Tibial nerve (tissue), 4 donors: ENCODE data around the gene LARP1. TPM values are rescaled to one million over a fixed set of nuclear protein-coding genes. Genes with fewer than 3 reads are reported as not detected.
A peak's percentile ranks its signal among the peaks of the same experiment; 100 is the strongest.

Source experiments
- DNase-seq, 2 donors: peaks; one replicate each; pipeline ENCODE4 v3.0.0-alpha.2; 2019; ENCODE audit warnings: low spot score in 2 of 2
- H3K27ac ChIP-seq, 4 donors: fragments of 200-600 bp; sonication (generic) in 3 of 4; one replicate each; pipeline ENCODE4 v1.5.1; 2017 to 2019; ENCODE audit warnings: mild to moderate bottlenecking in 1 of 4
- H3K27me3 ChIP-seq, 2 donors: fragments of 200-600 bp; sonication (generic) in 1 of 2; one replicate each; pipeline versions ENCODE4 v1.5.1 to v1.6.0; 2017 to 2019
- H3K36me3 ChIP-seq, 3 donors: fragments of 200-600 bp; sonication (generic); one replicate each; pipeline ENCODE4 v1.5.1; 2018 to 2019
- H3K4me1 ChIP-seq, 4 donors: fragments of 200-600 bp; sonication (generic) in 3 of 4; one replicate each; pipeline ENCODE4 v1.5.1; 2017 to 2019
- H3K4me3 ChIP-seq, 4 donors: fragments of 200-600 bp; sonication (generic) in 3 of 4; one replicate each; pipeline ENCODE4 v1.5.1; 2017 to 2019; ENCODE audit warnings: mild to moderate bottlenecking in 1 of 4, moderate library complexity in 1 of 4
- H3K9me3 ChIP-seq, 4 donors: fragments of 200-600 bp; sonication (generic) in 3 of 4; one replicate each; pipeline ENCODE4 v1.5.1; 2017 to 2019
- EP300 ChIP-seq, 2 donors: sonication (generic); formaldehyde crosslinking; IDR thresholded peaks; one replicate each; pipeline ENCODE4 v1.6.1; 2017; ENCODE audit warnings: antibody characterized with exemption in 2 of 2, mild to moderate bottlenecking in 1 of 2
- POLR2A ChIP-seq, 2 donors: fragments of 450-650 bp; IDR thresholded peaks; one replicate each; pipeline ENCODE4 v1.6.1; 2017; ENCODE audit warnings: antibody characterized with exemption in 2 of 2, mild to moderate bottlenecking in 2 of 2, moderate library complexity in 2 of 2
- WGBS, 2 donors: methylation state at CpG; one replicate each; pipeline ENCODE4 v1.1.5; 2018; 5-methylcytosine and 5-hydroxymethylcytosine counted together
- total RNA-seq, 4 donors: library from RNA; depleted of rRNA; stranded (reverse); fragments of >200 nt; gene quantifications; one replicate each; pipeline ENCODE4 v1.1.0, GENCODE V29; 2016
- TF ChIP-seq, protein P1 (sequence below), 5 experiments: fragments of 200-600 bp in 3 of 5; fragments of 450-650 bp in 2 of 5; sonication (generic) in 3 of 5; IDR thresholded peaks; one replicate each; pipeline ENCODE4 v1.5.1; 2016 to 2019; ENCODE audit warnings: antibody characterized with exemption in 5 of 5, mild to moderate bottlenecking in 3 of 5, moderate library complexity in 2 of 5

The LARP1 gene
- total RNA-seq, 4 donors from 2014 or later = 114 to 166 (median 144) TPM

DNA sequence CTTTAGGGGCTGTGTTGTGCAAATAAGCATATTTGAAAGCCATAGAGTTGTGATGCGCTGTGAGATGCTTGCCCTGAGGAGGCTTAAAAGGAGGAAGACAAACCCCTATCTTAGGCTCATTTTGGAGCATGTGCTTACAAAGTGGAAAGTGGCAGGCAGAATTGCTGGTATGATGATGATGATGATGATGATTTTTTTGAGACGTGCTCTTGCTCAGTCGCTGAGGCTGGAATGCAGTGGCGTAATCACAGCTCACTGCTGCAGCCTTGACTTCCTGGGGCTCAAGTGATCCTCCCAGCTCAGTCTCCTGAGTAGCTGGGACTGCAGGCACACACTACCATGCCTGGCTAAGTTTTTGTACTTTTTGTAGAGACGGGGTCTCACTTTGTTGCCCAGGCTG, 104.9 kb downstream of the LARP1 start:
- WGBS, 2 donors = 29 to 32% methylated on average over 5 of the region's 5 CpGs

DNA sequence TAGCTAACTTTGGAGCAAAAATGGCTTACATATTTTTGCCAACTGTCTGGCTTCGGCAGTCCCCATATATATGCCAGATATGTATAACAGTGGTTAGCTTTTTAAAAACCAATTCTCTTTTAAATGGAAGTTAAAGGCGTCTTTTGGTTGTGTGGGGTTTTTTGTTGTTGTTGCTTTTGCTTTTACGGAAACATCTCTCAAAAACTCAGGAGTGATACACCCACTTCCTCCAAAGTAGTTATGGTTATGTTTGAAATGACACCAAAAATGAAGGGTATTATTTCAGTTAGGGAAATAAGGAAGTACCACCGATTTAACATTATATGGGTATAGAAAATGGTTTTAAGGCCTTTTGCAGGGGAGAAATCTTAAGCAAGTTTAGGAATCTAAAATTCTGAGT, 105.6 kb downstream of the LARP1 start:
- peaks cover 0 to 60% (median 30%) of the 10 kb centered on the region in 4 donors for H3K4me1 ChIP-seq
- H3K27ac ChIP-seq = peak overlapping the region in 3 of 4 donors; percentile 94 to 98 (median 96)
- 30 to 43% methylated on average over 4 of the region's 4 CpGs for WGBS, 2 donors
- H3K27me3 ChIP-seq = no peaks in the 10 kb centered on the region
- no peak for DNase-seq
- no peaks in the 10 kb centered on the region for H3K9me3 ChIP-seq
- peak overlapping the region in 3 of 4 donors; percentile 72 to 90 (median 74) for H3K4me3 ChIP-seq
- no peak for TF ChIP-seq POLR2A (IDR thresholded peaks at IDR 0.05)
- TF ChIP-seq, protein P1, sequence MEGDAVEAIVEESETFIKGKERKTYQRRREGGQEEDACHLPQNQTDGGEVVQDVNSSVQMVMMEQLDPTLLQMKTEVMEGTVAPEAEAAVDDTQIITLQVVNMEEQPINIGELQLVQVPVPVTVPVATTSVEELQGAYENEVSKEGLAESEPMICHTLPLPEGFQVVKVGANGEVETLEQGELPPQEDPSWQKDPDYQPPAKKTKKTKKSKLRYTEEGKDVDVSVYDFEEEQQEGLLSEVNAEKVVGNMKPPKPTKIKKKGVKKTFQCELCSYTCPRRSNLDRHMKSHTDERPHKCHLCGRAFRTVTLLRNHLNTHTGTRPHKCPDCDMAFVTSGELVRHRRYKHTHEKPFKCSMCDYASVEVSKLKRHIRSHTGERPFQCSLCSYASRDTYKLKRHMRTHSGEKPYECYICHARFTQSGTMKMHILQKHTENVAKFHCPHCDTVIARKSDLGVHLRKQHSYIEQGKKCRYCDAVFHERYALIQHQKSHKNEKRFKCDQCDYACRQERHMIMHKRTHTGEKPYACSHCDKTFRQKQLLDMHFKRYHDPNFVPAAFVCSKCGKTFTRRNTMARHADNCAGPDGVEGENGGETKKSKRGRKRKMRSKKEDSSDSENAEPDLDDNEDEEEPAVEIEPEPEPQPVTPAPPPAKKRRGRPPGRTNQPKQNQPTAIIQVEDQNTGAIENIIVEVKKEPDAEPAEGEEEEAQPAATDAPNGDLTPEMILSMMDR (IDR thresholded peaks at IDR 0.05) = no peak
- no peak for TF ChIP-seq EP300 (IDR thresholded peaks at IDR 0.05)
- H3K36me3 ChIP-seq = peaks cover 0 to 20% (median 4%) of the 10 kb centered on the region in 3 donors

More for the DNA sequence above, 104.9 kb downstream of the LARP1 start:
- Histone ChIP-seq H3K27me3 (no peaks in the 10 kb centered on the region), H3K27ac (peak overlapping the region in 3 of 4 donors; percentile 94 to 98 (median 96)), H3K36me3 (peaks cover 0 to 14% (median 0%) of the 10 kb centered on the region in 3 donors), H3K4me1 (peaks cover 0 to 54% (median 30%) of the 10 kb centered on the region in 4 donors), H3K9me3 (no peaks in the 10 kb centered on the region), H3K4me3 (peak overlapping the region; percentile 72 to 90 (median 79))
- DNase-seq = no peak
- peak in 1 of 2 donors; percentile 67 for TF ChIP-seq EP300 (IDR thresholded peaks at IDR 0.05)
- TF ChIP-seq, protein P1 (IDR thresholded peaks at IDR 0.05) = no peak

DNA sequence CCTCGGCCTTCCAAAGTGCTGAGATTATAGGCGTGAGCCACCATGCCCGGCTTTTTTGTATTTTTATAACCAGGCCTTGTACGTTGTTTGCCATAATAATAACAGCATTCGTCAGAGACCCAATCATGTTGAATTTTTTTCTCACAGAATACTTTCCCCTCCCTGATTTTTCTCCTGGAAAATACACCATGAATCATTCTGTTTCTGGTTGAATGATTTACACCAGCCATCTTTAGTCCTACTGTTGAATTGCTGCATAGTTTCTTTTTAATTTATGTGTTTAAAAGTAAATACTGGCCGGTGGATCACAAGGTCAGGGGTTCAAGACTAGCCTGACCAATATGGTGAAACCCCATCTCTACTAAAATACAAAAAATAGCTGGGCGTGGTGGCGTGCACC, 106.8 kb downstream of the LARP1 start:
- no peak overlapping the region for H3K27ac ChIP-seq
- H3K4me3 ChIP-seq = peak overlapping the region in 1 of 4 donors; percentile 90
- DNase-seq = no peak
- H3K9me3 ChIP-seq = no peaks in the 10 kb centered on the region
- TF ChIP-seq POLR2A (IDR thresholded peaks at IDR 0.05) (no peak), EP300 (IDR thresholded peaks at IDR 0.05) (no peak)
- TF ChIP-seq, protein P1 (IDR thresholded peaks at IDR 0.05) = no peak
- no peaks in the 10 kb centered on the region for H3K27me3 ChIP-seq
- 84 to 86% methylated on average over 8 of the region's 8 CpGs for WGBS, 2 donors
- H3K4me1 ChIP-seq = peaks cover 0 to 60% (median 23%) of the 10 kb centered on the region in 4 donors
- H3K36me3 ChIP-seq = peaks cover 0 to 31% (median 4%) of the 10 kb centered on the region in 3 donors

DNA sequence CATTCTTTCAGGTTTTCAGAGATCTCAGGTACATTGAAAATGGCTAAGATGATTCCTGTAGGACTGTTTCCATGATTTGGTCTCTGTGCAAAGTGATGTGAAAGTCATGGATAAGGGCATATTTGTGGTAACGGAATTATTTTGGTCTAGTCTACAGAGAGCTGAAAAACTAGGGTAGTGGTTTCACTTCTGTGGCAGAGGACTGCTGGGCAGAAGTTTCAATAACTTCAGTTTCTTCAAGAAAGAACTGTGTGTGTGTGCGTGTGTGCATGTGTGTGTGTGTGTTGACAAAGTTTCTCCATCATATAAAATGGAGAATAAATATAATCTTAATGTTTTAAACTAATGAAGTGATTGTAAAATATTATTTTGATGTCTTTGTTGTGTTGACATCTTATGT, 107.6 kb downstream of the LARP1 start:
- no peak for DNase-seq
- H3K4me3 ChIP-seq = no peak overlapping the region
- TF ChIP-seq, protein P1 (IDR thresholded peaks at IDR 0.05) = no peak
- TF ChIP-seq POLR2A (IDR thresholded peaks at IDR 0.05) (no peak), EP300 (IDR thresholded peaks at IDR 0.05) (no peak)
- peaks cover 0 to 62% (median 22%) of the 10 kb centered on the region in 4 donors for H3K4me1 ChIP-seq
- H3K27me3 ChIP-seq = no peaks in the 10 kb centered on the region
- H3K27ac ChIP-seq = peak overlapping the region in 2 of 4 donors; percentile 6 to 41
- WGBS, 2 donors = 76 to 80% methylated on average over 2 of the region's 2 CpGs
- H3K36me3 ChIP-seq = peaks cover 0 to 35% (median 4%) of the 10 kb centered on the region in 3 donors
- H3K9me3 ChIP-seq = no peaks in the 10 kb centered on the region

DNA sequence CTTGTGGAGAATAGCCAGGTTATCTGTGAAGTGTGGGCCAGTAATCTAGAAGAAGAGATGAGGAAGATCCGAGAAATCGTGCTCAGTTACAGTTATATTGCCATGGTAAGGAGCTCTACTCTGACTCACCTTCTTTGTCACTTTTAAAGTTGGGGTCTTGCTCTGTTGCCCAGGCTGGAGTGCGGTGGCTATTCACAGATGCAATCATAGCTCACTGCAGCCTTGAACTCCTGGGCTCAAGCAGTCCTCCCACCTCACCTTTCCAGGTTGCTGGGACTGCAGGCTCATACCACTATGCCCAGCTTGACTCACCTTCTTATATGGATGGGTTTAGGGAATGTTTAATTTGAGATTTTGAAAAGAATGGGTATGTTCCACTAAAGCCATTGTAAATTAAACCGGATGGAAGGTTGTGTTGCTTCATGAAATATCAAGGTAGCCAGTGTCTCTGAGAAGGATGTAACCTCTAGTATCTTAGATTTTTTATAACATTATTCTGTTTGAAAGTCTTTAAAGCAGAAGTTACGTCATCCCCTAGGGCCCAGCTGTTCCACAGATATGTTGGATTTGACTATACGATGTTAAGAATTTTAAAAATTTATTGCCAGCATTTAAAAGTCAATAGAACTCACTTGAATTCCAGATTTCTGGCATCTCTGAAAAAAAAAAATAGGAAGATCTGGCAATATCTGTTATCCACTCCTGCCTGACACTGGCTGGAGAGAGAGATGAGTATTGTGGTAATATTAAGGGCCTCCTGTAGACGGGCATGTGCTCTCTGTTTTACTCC, 108.3 kb downstream of the LARP1 start:
- DNase-seq = no peak
- no peaks in the 10 kb centered on the region for H3K27me3 ChIP-seq
- no peak overlapping the region for H3K4me3 ChIP-seq
- peak overlapping the region in 2 of 4 donors; percentile 6 to 33 for H3K27ac ChIP-seq
- TF ChIP-seq, protein P1 (IDR thresholded peaks at IDR 0.05) = no peak
- TF ChIP-seq EP300 (IDR thresholded peaks at IDR 0.05) = no peak
- TF ChIP-seq POLR2A (IDR thresholded peaks at IDR 0.05) = no peak
- H3K9me3 ChIP-seq = no peaks in the 10 kb centered on the region
- H3K36me3 ChIP-seq = peaks cover 0 to 43% (median 4%) of the 10 kb centered on the region in 3 donors
- 76 to 90% methylated on average over 7 of the region's 7 CpGs for WGBS, 2 donors
- peaks cover 0 to 67% (median 23%) of the 10 kb centered on the region in 4 donors for H3K4me1 ChIP-seq
